Lung (tissue), 12 donors: ENCODE results near the gene PRRX2. TPM values are rescaled to one million over a fixed set of nuclear protein-coding genes. Genes with fewer than 3 reads are reported as not detected.
A peak's percentile ranks its signal among the peaks of the same experiment; 100 is the strongest.

Experiments used
- ATAC-seq: fragments of 200-7000 bp; cut with Tn5 transposase; one replicate; pipeline ENCODE4 v1.9.1; 2020; ENCODE audit warnings: moderate number of reproducible peaks; ENCODE audit not compliant: insufficient read depth, low FRiP score
- DNase-seq, 3 donors: peaks; one replicate each; pipeline ENCODE4 v3.0.0-alpha.2; 2013 to 2017
- H3K27ac ChIP-seq, 2 donors: one replicate each; pipeline ENCODE4 v1.5.1; 2013; ENCODE audit warnings: mild to moderate bottlenecking in 2 of 2, moderate library complexity in 2 of 2, control low read depth in 1 of 2, inconsistent platforms in 1 of 2, low read depth in 1 of 2, low read length in 1 of 2
- H3K27me3 ChIP-seq, 3 donors: one replicate each; pipeline ENCODE4 v1.5.1; 2013; ENCODE audit warnings: low read length in 2 of 3; ENCODE audit not compliant: control insufficient read depth in 3 of 3, insufficient read depth in 3 of 3
- H3K36me3 ChIP-seq, 4 donors: one replicate each; pipeline ENCODE4 v1.5.1; 2013; ENCODE audit warnings: low read length in 4 of 4, mild to moderate bottlenecking in 1 of 4, moderate library complexity in 1 of 4; ENCODE audit not compliant: control insufficient read depth in 4 of 4, insufficient read depth in 4 of 4
- H3K4me1 ChIP-seq, 5 donors: one replicate each; pipeline ENCODE4 v1.5.1; 2013; ENCODE audit warnings: low read length in 5 of 5, mild to moderate bottlenecking in 2 of 5, moderate library complexity in 1 of 5; ENCODE audit not compliant: control insufficient read depth in 5 of 5, insufficient read depth in 5 of 5
- H3K4me3 ChIP-seq: one replicate; pipeline ENCODE4 v1.5.1; 2013; ENCODE audit warnings: mild to moderate bottlenecking, control low read depth, moderate library complexity
- H3K9ac ChIP-seq, 2 donors: one replicate each; pipeline ENCODE4 v1.5.1; 2013; ENCODE audit warnings: low read length in 2 of 2, control low read depth in 1 of 2; ENCODE audit not compliant: insufficient read depth in 1 of 2
- H3K9me3 ChIP-seq, 4 donors: one replicate each; pipeline ENCODE4 v1.5.1; 2013; ENCODE audit warnings: low read length in 3 of 4, mild to moderate bottlenecking in 1 of 4, moderate library complexity in 1 of 4; ENCODE audit not compliant: control insufficient read depth in 4 of 4, insufficient read depth in 3 of 4
- CTCF ChIP-seq: IDR thresholded peaks from 2 replicates; pipeline ENCODE4 v1.5.1; 2012; ENCODE audit warnings: mild to moderate bottlenecking; ENCODE audit errors: control extremely low read depth, extremely low read depth
- WGBS, 2 donors: extraction: QIAGEN DNeasy Blood & Tissue Kit; methylation state at CpG; one replicate each; pipeline ENCODE4 v1.1.7; 2013; 5-methylcytosine and 5-hydroxymethylcytosine counted together
- polyA plus RNA-seq, 2 donors: library from polyadenylated mRNA; stranded (reverse); fragments of 200-250 nt; gene quantifications; one replicate each; pipeline ENCODE4 v1.2.1, GENCODE V29; 2013
- total RNA-seq, 2 donors: library from RNA; depleted of rRNA in 1 of 2; stranded (reverse); fragments of >200 nt in 1 of 2; gene quantifications; one replicate each; pipeline ENCODE4 v1.2.1, GENCODE V29; 2014 to 2021
- donor health status: control.
- donor health status: control.
- donor health status: Bipolar disorder and iron deficiency.
- donor health status: healthy.
- donor health status: DM: yes; HTN: yes; CAD: no.

PRRX2 gene
- total and polyA plus RNA-seq, 4 donors, result 2.2 to 3.8 (median 3.5) TPM

DNA sequence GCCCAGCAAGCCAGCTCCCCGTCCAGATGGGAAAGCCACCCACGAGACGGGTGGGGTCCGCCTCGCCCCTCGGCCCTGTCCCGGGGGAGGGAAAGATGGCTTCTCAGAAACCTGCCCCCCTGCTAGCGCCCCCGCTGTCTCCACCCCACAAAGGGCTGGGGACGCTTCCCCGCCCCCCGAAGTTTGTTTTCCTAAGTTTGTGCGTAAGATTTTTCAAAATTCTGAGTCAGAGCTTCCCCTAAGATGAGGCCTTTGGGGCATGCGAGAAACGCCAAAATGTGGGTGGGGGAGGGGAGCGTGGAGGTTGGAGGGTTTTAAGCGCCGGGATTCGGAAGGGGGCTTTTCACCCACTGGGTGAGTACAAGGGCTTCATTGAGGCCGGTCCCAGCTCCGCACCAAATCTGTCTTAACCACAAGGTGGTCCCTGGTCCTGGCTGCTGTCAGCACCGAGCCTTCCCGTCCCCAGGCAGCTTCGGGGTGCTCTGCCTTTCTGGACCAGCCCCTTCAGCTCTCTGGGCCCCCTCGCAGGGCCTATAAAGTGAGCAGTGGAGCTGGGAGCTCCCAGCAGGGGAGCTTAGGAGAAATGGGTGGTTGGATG lies 32.3 kb downstream of the PRRX2 start:
- Histone ChIP-seq H3K9ac (no peak overlapping the region), H3K9me3 (peaks cover 0 to 2% (median 0%) of the 10 kb centered on the region in 4 donors), H3K36me3 (no peaks in the 10 kb centered on the region), H3K4me1 (peaks cover 0 to 17% (median 4%) of the 10 kb centered on the region in 5 donors), H3K4me3 (no peak overlapping the region), H3K27me3 (peaks cover 0 to 19% (median 0%) of the 10 kb centered on the region in 3 donors), H3K27ac (peak overlapping the region; percentile 22 to 61)
- 2 to 8% methylated on average over 19 to 25 of the region's 25 CpGs for WGBS, 2 donors
- ATAC-seq (no peak), DNase-seq (peak in 2 of 3 donors; percentile 60 to 71)
- no peak for TF ChIP-seq CTCF

DNA sequence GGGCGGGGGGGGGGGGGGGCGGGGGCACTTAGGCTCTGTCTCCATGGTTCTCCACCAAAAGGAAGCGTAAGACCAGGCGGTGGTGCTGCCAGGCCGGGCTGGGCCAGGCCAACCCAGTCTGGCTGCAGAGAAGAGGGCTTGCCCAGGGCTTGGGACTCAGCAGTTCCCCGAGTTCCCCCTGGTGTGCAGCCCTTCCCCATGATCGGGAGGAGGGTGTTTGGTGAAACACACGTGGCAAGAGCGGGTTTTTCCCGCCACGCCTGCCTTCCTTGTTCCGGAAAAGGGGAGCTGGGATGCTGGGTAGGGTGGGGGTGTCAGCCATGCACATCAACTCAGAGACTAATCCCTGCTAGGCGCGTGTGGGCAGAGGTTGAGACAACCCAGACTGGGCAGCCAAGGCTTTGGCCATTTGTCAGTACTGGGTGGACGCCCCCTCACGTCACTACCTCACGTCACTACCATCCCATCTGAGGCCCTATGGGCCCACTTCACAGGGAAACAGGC lies 32.9 kb downstream of the PRRX2 start:
- no peak overlapping the region for H3K4me3 ChIP-seq
- 53 to 58% methylated on average over 13 to 16 of the region's 17 CpGs for WGBS, 2 donors
- DNase-seq, result no peak

GRCh38 chr9:129701054-129701453 lies 35.6 kb downstream of the PRRX2 start:
- 59 to 75% methylated on average over 11 of the region's 11 CpGs for WGBS, 2 donors

More for the DNA sequence above, 32.9 kb downstream of the PRRX2 start:
- Histone ChIP-seq H3K9me3 (no peaks in the 10 kb centered on the region), H3K27me3 (peaks cover 0 to 19% (median 0%) of the 10 kb centered on the region in 3 donors), H3K27ac (peak overlapping the region in 1 of 2 donors; percentile 9), H3K9ac (no peak overlapping the region), H3K36me3 (no peaks in the 10 kb centered on the region), H3K4me1 (peaks cover 0 to 22% (median 7%) of the 10 kb centered on the region in 5 donors)
- no peak for ATAC-seq
- TF ChIP-seq CTCF, result no peak

More at GRCh38 chr9:129701054-129701453, 35.6 kb downstream of the PRRX2 start:
- H3K36me3 ChIP-seq, result no peaks in the 10 kb centered on the region
- ATAC-seq (no peak), DNase-seq (peak in 1 of 3 donors; percentile 19)
- H3K27ac ChIP-seq, result no peak overlapping the region
- H3K9ac ChIP-seq, result no peak overlapping the region
- H3K27me3 ChIP-seq, result peaks cover 0 to 19% (median 0%) of the 10 kb centered on the region in 3 donors
- H3K9me3 ChIP-seq, result no peaks in the 10 kb centered on the region
- no peak for TF ChIP-seq CTCF
- peaks cover 0 to 33% (median 11%) of the 10 kb centered on the region in 5 donors for H3K4me1 ChIP-seq
- H3K4me3 ChIP-seq, result no peak overlapping the region
